GM12878 (cell line): ENCODE results near the gene NTN3.

Experiments used
- POLR2AphosphoS2 ChIP-seq: IDR thresholded peaks from 2 replicates; pipeline ENCODE4 v1.6.1; 2011; ENCODE audit warnings: low read depth, mild to moderate bottlenecking, low read length, improper control_type of control experiment, moderate library complexity
- USF1 ChIP-seq: IDR thresholded peaks from 2 replicates; pipeline ENCODE4 v1.6.1; 2011; ENCODE audit warnings: borderline replicate concordance, low read depth, mild to moderate bottlenecking, moderate library complexity, mixed read lengths, low read length; ENCODE audit not compliant: insufficient read depth; ENCODE audit errors: extremely low read length

DNA sequence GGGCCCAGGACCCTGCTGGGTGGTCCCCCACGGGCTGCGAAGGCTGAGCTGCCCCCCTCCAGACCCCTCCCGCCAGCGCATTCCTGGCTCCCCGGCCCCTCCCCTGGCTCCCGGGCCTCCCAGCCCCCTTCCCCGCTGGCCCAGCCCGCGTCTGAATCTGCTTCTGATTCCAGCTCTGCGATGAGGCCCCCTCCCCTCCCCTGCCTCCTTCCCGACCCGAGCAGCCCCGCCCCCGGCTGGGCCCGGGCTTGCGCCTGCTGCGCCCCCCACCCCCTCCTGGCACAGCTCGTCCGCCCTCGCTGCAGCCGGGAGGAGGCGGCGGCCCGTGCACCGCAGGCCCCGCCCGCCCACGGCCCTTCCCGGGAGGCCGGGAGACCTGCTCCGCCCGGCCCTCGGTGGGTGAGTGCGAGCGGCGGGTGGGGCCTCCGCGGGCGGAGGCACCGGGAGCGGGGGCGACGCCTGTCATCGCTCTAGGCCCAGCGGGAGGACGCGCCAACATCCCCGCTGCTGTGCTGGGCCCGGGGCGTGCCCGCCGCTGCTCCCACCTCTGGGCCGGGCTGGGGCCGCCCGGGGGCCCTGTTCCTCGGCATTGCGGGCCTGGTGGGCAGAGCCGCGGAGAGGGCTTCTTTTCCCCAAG, at the start of gene NTN3:
- no peak for TF ChIP-seq USF1
- no peak for TF ChIP-seq POLR2AphosphoS2
